ENCODE data around the gene ELOVL3. TPM values are rescaled to one million over a fixed set of nuclear protein-coding genes. Genes with fewer than 3 reads are reported as not detected.

The ELOVL3 gene
- total RNA-seq, 1 experiment from 2014 or later: not detected

DNA sequence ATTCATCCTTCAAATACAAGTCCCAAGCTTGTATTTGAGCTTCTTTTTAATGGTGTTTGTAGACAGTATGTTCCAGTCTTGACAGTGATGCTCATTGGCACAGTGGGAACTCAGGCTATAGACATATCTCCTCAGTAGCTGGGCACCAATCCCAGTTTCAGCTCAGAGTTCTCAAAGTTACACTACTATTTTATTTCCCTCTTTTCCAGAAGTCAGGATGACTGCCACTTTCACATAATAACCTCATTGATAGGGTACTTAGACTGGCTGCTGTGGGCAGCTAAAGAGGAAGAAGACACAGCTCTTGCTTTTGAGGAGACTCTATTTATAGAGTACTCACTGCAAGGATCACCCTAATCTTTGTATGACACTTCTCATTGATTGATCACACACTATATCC is 21.6 kb downstream of the ELOVL3 start:
- DNase-seq (ENCODE audit: low read depth): no peak

DNA sequence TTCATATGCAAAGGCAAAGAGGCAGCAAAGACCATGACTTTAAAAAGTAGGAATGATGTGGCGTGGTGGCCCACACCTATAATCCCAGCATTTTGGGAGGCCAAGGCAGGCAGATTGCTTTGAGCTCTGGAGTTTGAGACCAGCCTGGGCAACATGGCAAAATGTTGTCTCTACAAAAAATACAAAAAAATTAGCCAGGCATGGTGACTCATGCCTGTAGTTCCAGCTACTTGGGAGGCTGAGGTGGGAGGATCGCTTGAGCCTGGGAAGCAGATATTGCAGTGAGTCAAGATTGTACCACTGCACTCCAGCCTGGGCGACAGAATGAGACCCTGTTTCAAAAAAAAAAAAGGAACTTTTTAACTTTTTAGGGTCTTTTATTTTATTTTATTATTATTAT is 26.4 kb downstream of the ELOVL3 start:
- peak; percentile 70 for DNase-seq (ENCODE audit: low read depth)

- no peak for DNase-seq (ENCODE audit: low read depth)
Measured at GRCh38 chr10:102254426-102254825, 28.3 kb downstream of the ELOVL3 start.

- DNase-seq (ENCODE audit: low read depth): no peak
Measured at GRCh38 chr10:102255404-102255803, 29.3 kb downstream of the ELOVL3 start.

- no peak for DNase-seq (ENCODE audit: low read depth)
Measured at GRCh38 chr10:102261196-102261595, 35.1 kb downstream of the ELOVL3 start.

DNA sequence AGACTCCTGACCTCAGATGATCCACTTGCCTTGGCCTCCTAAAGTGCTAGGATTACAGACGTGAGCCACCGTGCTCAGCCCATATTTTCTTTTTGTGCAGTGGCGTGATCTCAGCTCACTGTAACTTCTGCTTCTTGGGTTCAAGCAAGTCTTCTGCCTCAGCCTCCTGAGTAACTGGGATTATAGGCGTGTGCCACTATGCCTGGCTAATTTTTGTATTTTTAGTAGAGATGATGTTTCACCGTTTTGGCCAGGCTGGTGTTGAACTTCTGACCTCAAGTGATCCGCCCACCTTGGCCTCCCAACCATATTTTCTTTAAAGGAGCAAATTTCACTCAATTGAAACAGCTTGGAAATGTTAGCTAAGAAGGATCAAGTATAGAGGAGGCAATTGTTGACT is 35.7 kb downstream of the ELOVL3 start:
- no peak for DNase-seq (ENCODE audit: low read depth)

GRCh38 chr10:102262744-102263370 is 36.8 kb downstream of the ELOVL3 start:
- no peak for DNase-seq (ENCODE audit: low read depth)

DNA sequence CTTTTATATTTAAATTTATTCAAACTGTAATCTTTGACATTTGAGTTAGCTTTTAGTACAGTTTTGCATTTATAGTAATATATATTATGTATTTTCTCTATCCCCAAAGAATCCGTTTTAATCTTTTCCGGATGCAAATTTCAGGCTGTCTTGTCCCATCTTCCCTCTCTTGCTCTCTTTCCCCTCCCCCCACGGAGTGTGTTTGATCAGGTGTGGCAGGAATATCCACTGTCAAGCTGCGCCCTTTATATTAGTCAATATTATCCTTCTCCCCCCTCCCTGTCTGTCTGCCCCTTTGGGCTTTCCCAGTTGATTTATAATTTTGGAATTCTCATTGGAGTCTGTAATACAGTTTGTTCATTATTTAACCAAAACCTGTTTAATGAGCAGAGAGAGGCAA is 38.3 kb downstream of the ELOVL3 start:
- DNase-seq (ENCODE audit: low read depth): no peak

DNA sequence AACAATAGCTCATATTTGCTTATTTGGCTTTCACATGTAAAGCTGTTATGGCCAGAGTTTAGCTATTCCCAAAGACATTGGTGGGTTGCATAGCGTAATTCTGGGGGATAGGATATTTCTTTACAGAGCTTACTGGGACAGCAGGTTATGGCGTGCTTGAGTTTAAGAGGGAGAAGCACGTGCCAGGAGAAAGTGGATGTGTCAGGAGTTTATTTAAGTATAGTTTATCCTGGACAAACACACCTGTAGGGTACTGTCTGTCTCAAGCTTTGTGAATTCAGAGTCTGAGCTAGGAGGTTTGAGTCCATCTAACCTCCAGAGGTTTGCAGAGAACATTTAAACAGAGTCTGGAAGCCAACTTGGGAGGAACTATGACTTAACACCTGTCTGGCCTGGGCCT is 40.6 kb downstream of the ELOVL3 start:
- DNase-seq (ENCODE audit: low read depth): no peak

DNA sequence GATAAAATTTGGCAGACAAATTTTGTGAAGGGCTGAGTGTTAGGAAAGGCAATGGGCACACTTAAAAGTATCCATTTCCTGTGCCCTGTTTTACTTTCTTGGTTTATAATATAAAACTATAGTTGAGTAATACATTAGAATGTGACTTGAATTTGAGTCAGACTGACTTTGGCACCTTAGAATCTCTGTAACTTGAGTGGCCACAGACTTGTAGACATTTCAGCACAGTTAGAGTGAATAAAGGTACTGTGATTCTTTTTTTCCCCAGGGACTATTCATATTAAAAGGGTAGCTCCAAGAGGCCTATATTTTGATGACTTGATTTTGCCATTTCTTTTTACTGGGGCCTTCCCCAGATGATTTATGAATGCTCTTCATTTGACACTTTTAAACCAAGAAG is 41.6 kb downstream of the ELOVL3 start:
- DNase-seq (ENCODE audit: low read depth): peak; percentile 70

DNA sequence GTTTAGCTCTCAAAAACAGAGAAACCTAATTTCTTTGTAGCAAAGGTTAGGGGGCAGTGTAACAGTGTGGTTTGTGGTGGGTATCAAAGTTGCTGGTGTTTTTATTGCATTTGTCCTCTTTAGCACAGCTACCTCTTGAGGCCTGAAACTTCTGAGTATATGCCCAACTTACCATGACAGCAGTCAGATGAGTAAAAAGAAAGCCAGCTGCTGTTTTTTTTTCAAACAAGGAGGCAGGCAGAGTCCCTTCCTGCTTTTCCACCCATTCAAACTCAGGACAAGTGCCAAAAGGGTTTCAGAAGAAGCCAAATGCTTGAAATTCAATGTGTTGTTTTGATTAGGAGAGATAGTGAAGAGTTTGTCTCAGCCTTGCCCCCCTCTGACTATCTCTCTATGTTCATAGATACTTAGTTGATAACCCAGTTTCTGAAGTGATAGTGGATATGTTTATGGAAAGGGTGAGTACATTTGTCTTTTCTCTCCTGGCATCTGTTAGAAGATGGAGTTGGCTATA is 42.3 kb downstream of the ELOVL3 start:
- peak; percentile 38 for DNase-seq (ENCODE audit: low read depth)

GRCh38 chr10:102269017-102269416 is 42.9 kb downstream of the ELOVL3 start:
- no peak for DNase-seq (ENCODE audit: low read depth)

- no peak for DNase-seq (ENCODE audit: low read depth)
Measured at GRCh38 chr10:102274062-102274461, 48.0 kb downstream of the ELOVL3 start.

DNA sequence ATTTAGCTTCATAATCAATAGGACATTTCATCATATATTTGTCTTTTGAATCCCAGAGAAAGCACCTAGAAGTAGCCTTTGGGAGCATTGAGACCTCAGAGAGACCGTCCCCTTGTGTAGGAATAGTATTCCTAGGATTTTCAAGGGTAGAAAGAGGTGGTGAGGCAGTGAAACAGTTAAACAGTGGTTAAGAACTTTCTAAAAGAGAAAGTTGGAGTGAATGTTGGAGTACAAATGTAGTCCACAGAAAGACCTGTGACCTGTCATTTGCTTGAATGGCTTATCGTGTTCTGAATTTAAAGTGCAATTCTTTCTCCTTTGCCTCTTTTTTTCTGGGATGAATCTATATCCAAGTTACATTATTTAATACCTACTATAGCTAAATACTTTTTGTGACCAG is 49.2 kb downstream of the ELOVL3 start:
- DNase-seq (ENCODE audit: low read depth): no peak

- DNase-seq (ENCODE audit: low read depth): no peak
Measured at GRCh38 chr10:102279104-102279503, 53.0 kb downstream of the ELOVL3 start.

Other genes starting within 250 kb of the ELOVL3 start
- gene ARMH3, start 170.1 kb upstream of the ELOVL3 start, total RNA-seq (2014; rRNA removed; shearing (Covaris generic)): 6.2 and 6.6 TPM in 2 replicates
- gene HPS6, start 160.9 kb upstream of the ELOVL3 start, total RNA-seq (2014; rRNA removed; shearing (Covaris generic)): 37.6 and 38.5 TPM in 2 replicates
- gene LDB1, start 105.9 kb upstream of the ELOVL3 start, total RNA-seq (2014; rRNA removed; shearing (Covaris generic)): 32.2 and 34.4 TPM in 2 replicates
- 31.8 and 38.3 TPM in 2 replicates for gene PPRC1, start 93.3 kb upstream of the ELOVL3 start, total RNA-seq (2014; rRNA removed; shearing (Covaris generic))
- gene NOLC1, start 73.9 kb upstream of the ELOVL3 start, total RNA-seq (2014; rRNA removed; shearing (Covaris generic)): 95.2 and 119 TPM in 2 replicates
- not detected in 2 replicates for gene PITX3, start 15.2 kb downstream of the ELOVL3 start, total RNA-seq (2014; rRNA removed; shearing (Covaris generic))
- gene GBF1, start 19.2 kb downstream of the ELOVL3 start, total RNA-seq (2014; rRNA removed; shearing (Covaris generic)): 20.8 and 27.6 TPM in 2 replicates
- 17.3 and 18.5 TPM in 2 replicates for gene NFKB2, start 169.4 kb downstream of the ELOVL3 start, total RNA-seq (2014; rRNA removed; shearing (Covaris generic))
- gene PSD, start 192.5 kb downstream of the ELOVL3 start, total RNA-seq (2014; rRNA removed; shearing (Covaris generic)): 1.3 TPM in 1 of 2 replicates, not detected in the other
- 11.8 and 17.6 TPM in 2 replicates for gene FBXL15, start 194.5 kb downstream of the ELOVL3 start, total RNA-seq (2014; rRNA removed; shearing (Covaris generic))
- gene CUEDC2, start 206.3 kb downstream of the ELOVL3 start, total RNA-seq (2014; rRNA removed; shearing (Covaris generic)): 38.1 and 44.2 TPM in 2 replicates
- gene C10orf95, start 225.2 kb downstream of the ELOVL3 start, total RNA-seq (2014; rRNA removed; shearing (Covaris generic)): 0.37 TPM in 1 of 2 replicates, not detected in the other

All from HT1080 (cell line).